ENCODE results near the gene PTPN1.

DNA sequence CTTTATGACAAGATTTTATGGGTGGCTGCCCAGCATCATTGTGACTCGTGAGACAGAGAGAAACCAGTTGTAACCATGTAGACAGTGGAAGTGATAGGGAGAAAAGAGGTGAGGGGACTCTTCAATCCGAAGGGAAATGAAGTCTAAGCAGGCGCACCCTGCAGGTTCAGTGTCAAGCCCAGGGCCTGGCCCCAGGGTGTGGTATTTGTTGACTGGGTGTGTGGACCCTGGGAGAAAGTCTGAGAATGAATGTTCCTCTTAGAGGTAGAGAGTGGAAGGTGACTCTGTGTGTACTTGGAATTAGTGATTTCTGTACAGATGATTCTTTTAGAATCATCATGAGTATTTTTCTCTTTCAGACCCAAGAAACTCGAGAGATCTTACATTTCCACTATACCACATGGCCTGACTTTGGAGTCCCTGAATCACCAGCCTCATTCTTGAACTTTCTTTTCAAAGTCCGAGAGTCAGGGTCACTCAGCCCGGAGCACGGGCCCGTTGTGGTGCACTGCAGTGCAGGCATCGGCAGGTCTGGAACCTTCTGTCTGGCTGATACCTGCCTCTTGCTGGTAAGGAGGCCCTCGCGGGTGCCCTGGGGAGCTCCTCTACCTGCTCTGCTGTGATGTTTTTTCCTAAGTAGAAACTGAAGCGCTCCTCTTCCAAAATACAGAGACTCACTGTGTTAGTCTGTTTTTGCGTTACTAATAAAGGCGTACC is 68.0 kb downstream of the PTPN1 start:
- TF ChIP-seq ZNF180 (CRISPR knock-in tag; IDR thresholded peaks at IDR 0.05; ENCODE audit: borderline replicate concordance, low read depth) (no peak), CTCF (CRISPR knock-in tag; IDR thresholded peaks at IDR 0.05) (no peak)
- TF ChIP-seq, protein P1, sequence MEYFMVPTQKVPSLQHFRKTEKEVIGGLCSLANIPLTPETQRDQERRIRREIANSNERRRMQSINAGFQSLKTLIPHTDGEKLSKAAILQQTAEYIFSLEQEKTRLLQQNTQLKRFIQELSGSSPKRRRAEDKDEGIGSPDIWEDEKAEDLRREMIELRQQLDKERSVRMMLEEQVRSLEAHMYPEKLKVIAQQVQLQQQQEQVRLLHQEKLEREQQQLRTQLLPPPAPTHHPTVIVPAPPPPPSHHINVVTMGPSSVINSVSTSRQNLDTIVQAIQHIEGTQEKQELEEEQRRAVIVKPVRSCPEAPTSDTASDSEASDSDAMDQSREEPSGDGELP (IDR thresholded peaks at IDR 0.05; ENCODE audit: borderline replicate concordance, low read depth) = no peak
